Measurements from ENCODE around the gene JAG2.

JAG2 gene

DNA sequence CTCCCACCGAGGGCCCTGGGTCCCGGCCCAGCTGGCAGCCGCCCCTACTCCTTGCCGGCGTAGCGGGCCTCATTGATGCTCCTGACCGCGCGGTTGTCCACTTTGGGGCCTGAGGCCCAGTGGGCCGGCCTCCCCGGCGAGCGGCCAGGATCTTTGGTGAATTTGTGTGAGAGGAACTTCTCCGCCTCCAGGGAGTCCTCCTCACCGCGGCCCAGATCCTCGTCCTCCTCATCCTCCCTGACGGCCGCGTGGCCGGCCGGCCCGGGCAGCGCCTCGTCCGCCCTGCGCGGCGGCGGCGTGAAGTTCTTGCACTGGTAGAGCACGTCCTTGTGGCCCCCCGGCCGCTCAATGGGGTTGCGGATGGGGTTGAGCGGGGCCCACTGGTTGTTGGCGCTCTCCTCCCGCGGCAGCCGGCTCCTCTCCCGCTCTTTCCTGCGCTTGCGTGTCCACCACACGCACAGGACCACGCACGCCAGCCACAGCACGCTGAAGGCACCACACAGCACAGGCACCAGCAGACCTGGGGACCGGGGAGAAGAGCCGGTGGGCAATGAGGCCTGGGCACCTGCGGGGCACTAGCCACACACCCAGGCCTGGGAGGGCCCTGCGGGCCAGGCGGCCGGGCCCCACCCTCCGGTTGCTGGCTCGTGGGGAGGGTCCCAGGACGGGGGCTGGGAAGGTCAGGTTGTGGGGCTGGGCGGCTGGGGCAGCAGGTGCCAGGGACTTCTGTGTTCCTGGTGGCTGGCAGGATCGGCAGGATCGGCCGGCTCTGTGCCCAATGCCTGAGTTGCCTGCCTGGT, 25.7 kb downstream of the JAG2 start:
- no peak for TF ChIP-seq CTCF (IDR thresholded peaks at IDR 0.05; ENCODE audit: insufficient read depth, missing control alignments)
- no peak for FAIRE-seq
- no peak for DNase-seq (ENCODE audit: insufficient read length, low spot score)

GRCh38 chr14:105141486-105142281, 26.9 kb downstream of the JAG2 start:
- DNase-seq (ENCODE audit: insufficient read length, low spot score) = no peak
- FAIRE-seq = no peak
- TF ChIP-seq CTCF (IDR thresholded peaks at IDR 0.05; ENCODE audit: insufficient read depth, missing control alignments) = no peak

DNA sequence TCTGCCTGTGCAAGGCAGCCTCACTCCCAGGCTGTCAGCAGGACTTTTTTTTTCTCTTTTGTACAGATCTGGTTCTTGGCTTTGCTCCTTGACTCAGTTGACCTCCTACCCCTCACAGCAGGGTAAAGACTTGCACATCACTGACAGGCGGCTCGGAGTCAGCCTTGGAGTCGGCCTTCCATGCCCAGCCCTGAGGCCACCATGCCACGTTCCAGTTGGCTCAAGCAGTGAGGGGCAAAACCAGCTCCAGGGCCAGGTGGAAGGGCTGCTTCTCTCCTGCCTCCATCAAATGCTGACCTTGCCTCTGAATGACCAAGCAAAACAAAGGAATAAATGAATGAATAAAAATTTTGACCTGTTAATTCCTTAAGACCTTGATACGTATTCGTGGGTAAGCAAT, 27.6 kb downstream of the JAG2 start:
- DNase-seq (ENCODE audit: insufficient read length, low spot score) (no peak), FAIRE-seq (no peak)
- no peak for TF ChIP-seq CTCF (IDR thresholded peaks at IDR 0.05; ENCODE audit: insufficient read depth, missing control alignments)

GRCh38 chr14:105140581-105140980, 28.0 kb downstream of the JAG2 start:
- no peak for TF ChIP-seq CTCF (IDR thresholded peaks at IDR 0.05; ENCODE audit: insufficient read depth, missing control alignments)
- FAIRE-seq = no peak
- no peak for DNase-seq (ENCODE audit: insufficient read length, low spot score)

GRCh38 chr14:105139831-105140239, 28.7 kb downstream of the JAG2 start:
- DNase-seq (ENCODE audit: insufficient read length, low spot score) = no peak
- no peak for FAIRE-seq
- TF ChIP-seq CTCF (IDR thresholded peaks at IDR 0.05; ENCODE audit: insufficient read depth, missing control alignments) = no peak

DNA sequence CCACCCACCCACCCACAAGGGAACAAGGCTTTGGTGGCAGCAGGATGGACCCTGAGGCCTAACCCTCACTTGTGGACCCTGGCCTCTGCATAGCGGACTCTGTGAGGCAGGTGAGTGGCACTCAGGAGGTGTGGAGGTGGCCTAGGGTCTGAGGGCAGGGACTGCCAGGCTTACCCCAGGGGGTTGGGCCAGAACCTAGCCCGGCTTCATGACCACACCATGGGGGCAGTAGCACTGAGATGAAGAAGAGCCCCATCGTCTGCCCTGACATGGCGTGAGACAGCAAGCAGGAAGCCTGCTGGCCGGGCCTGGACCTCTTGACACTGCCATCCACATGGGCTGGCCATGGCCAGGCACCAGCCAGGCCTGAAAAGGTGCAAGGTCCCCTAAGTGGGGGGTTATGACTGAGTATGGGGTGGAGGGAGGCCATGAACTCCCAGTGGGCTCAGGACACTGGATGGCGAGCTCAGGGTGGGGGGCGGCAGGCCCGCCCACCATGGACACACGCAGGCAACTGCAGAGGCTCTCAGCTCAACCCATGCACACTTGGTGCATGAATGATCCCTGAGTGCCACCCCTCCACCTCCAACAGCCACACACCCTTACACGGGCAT, 29.3 kb downstream of the JAG2 start:
- no peak for DNase-seq (ENCODE audit: insufficient read length, low spot score)
- FAIRE-seq = no peak
- TF ChIP-seq CTCF (IDR thresholded peaks at IDR 0.05; ENCODE audit: insufficient read depth, missing control alignments) = no peak
